Spleen (tissue), 7 donors: Measurements from ENCODE around the gene PLEKHM3.

Experiments used
- POLR2A ChIP-seq, 3 donors: fragments of 450-650 bp; IDR thresholded peaks; one replicate each; pipeline ENCODE4 v1.5.1; 2017; ENCODE audit warnings: antibody characterized with exemption in 3 of 3, mild to moderate bottlenecking in 1 of 3
- POLR2AphosphoS5 ChIP-seq, 3 donors: sonication (generic); formaldehyde crosslinking; IDR thresholded peaks; one replicate each; pipeline ENCODE4 v1.5.1; 2017; ENCODE audit warnings: antibody characterized with exemption in 3 of 3
- TF ChIP-seq, protein P1 (sequence below), 11 experiments: fragments of 200-600 bp in 7 of 11; fragments of 450-650 bp in 4 of 11; sonication (generic) in 4 of 11; IDR thresholded peaks in 8 of 11; conservative IDR thresholded peaks in 3 of 11; 1 replicate in 7 of 11; 2 replicates in 4 of 11; pipeline versions ENCODE4 v1.4.0 to v1.8.0; 2016 to 2021; ENCODE audit warnings: antibody characterized with exemption in 11 of 11, inconsistent platforms in 4 of 11, mild to moderate bottlenecking in 1 of 11
- donor health status: DM: no; HTN: no; CAD: no; lungs with moderate emphysema.
- donor health status: DM: no; HTN: no; CAD: no.
- donor health status: DM: no; HTN: no; CAD: no.

DNA sequence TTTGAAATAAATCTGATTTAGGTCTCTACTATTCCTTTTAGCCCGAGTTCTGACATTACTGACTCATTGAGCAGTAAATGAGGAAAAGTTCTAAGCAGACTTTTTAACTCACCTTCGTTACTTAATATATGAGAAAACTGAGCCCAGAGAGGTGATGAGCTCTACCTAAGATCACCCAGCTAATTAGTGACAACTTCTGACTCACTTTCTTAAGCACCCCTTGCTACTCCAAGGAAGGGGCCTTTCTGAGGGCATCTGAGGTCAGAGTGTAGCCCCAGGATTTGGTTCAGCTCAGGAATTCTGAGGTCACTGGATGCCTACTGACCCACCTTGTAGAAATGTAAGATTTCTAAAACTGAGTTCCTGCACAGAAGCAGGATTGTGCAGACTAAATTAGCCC, 153.4 kb downstream of the PLEKHM3 start:
- TF ChIP-seq, protein P1, sequence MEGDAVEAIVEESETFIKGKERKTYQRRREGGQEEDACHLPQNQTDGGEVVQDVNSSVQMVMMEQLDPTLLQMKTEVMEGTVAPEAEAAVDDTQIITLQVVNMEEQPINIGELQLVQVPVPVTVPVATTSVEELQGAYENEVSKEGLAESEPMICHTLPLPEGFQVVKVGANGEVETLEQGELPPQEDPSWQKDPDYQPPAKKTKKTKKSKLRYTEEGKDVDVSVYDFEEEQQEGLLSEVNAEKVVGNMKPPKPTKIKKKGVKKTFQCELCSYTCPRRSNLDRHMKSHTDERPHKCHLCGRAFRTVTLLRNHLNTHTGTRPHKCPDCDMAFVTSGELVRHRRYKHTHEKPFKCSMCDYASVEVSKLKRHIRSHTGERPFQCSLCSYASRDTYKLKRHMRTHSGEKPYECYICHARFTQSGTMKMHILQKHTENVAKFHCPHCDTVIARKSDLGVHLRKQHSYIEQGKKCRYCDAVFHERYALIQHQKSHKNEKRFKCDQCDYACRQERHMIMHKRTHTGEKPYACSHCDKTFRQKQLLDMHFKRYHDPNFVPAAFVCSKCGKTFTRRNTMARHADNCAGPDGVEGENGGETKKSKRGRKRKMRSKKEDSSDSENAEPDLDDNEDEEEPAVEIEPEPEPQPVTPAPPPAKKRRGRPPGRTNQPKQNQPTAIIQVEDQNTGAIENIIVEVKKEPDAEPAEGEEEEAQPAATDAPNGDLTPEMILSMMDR (IDR thresholded peaks at IDR 0.05 in 8 of 11, conservative IDR thresholded peaks at IDR 0.05 in 3 of 11): no peak
- no peak for TF ChIP-seq POLR2A (IDR thresholded peaks at IDR 0.05)
- TF ChIP-seq POLR2AphosphoS5 (IDR thresholded peaks at IDR 0.05): no peak
